Bronchial epithelial cell (primary cell): ENCODE measurements around the gene RAG2. TPM values are rescaled to one million over a fixed set of nuclear protein-coding genes. Genes with fewer than 3 reads are reported as not detected.

Experiments
- DNase-seq: peaks from one replicate; pipeline ENCODE4 v3.0.0-alpha.2; 2010; ENCODE audit warnings: low read depth
- FAIRE-seq: peaks from 2 replicates; lab custom pipeline; 2011; peaks lifted over from hg19 to GRCh38; lab: Jason Lieb, UNC
- H3K27me3 ChIP-seq: 2 replicates; pipeline ENCODE4 v1.5.1; 2011; ENCODE audit warnings: low read length; ENCODE audit not compliant: control insufficient read depth, insufficient read depth
- H3K36me3 ChIP-seq: 2 replicates; pipeline ENCODE4 v1.5.1; 2011; ENCODE audit warnings: low read length; ENCODE audit not compliant: control insufficient read depth, insufficient read depth
- H3K4me3 ChIP-seq: 2 replicates; pipeline ENCODE4 v1.5.1; 2011; ENCODE audit warnings: mild to moderate bottlenecking, low read depth, low read length, control low read depth
- total RNA-seq: library from RNA; depleted of rRNA; stranded (reverse); fragments of >200 nt; gene quantifications from 2 replicates; pipeline ENCODE4 v1.2.1, GENCODE V29; 2014
- TF ChIP-seq, protein P1 (sequence below): IDR thresholded peaks from 2 replicates; pipeline ENCODE4 v1.5.1; 2011; ENCODE audit warnings: mild to moderate bottlenecking, moderate library complexity, low read length, control low read depth, inconsistent platforms; ENCODE audit not compliant: insufficient read depth, severe bottlenecking

Gene RAG2
- total RNA-seq, 1 donor from 2014 or later: not detected

DNA sequence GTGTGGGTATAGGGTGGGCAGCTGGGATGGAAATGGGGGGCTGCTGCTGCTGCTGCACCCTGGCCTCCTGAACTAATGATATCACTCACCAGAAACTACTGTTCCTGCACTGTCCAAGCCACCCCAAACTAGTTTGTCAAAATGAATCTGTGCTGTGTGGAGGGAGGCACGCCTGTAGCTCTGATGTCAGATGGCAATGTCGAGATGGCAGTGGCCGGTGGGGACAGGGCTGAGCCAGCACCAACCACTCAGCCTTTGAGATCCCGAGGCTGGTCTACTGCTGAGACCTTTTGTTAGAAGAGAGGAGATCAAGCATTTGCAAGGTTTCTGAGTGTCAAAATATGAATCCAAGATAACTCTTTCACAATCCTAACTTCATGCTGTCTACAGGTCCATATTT lies 28.9 kb downstream of the RAG2 start:
- DNase-seq (no peak), FAIRE-seq (no peak)
- TF ChIP-seq, protein P1, sequence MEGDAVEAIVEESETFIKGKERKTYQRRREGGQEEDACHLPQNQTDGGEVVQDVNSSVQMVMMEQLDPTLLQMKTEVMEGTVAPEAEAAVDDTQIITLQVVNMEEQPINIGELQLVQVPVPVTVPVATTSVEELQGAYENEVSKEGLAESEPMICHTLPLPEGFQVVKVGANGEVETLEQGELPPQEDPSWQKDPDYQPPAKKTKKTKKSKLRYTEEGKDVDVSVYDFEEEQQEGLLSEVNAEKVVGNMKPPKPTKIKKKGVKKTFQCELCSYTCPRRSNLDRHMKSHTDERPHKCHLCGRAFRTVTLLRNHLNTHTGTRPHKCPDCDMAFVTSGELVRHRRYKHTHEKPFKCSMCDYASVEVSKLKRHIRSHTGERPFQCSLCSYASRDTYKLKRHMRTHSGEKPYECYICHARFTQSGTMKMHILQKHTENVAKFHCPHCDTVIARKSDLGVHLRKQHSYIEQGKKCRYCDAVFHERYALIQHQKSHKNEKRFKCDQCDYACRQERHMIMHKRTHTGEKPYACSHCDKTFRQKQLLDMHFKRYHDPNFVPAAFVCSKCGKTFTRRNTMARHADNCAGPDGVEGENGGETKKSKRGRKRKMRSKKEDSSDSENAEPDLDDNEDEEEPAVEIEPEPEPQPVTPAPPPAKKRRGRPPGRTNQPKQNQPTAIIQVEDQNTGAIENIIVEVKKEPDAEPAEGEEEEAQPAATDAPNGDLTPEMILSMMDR: no peak
- Histone ChIP-seq H3K4me3 (no peak overlapping the region), H3K36me3 (no peaks in the 10 kb centered on the region), H3K27me3 (no peaks in the 10 kb centered on the region)

DNA sequence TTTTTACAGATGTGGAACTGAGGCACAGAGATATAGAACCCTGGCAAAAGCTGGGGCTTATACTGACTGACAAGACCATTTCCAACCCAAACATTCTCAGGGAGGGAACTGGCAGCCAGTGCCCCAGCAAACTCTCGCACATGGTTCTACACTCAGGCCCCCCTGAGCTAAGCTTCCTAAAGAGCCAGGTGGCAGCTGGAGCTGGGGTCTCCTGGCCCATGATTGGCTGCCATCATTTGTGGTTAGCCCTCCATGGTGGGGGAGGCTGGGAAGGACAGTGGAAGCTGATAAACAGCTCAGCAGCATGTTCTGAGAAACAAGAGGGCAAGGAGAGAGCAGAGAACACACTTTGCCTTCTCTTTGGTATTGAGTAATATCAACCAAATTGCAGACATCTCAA lies 30.3 kb downstream of the RAG2 start, which contains the start of gene RAG1:
RAG1 (plus strand) TSS at position 314 of the 400 bp plus-strand sequence. CDS start 5,298 bp downstream, outside the sequence.
- TF ChIP-seq, protein P1: no peak
- no peaks in the 10 kb centered on the region for H3K36me3 ChIP-seq
- no peak for DNase-seq
- FAIRE-seq: no peak
- H3K4me3 ChIP-seq: no peak within 1 kb of the TSS
- no peaks in the 10 kb centered on the region for H3K27me3 ChIP-seq

DNA sequence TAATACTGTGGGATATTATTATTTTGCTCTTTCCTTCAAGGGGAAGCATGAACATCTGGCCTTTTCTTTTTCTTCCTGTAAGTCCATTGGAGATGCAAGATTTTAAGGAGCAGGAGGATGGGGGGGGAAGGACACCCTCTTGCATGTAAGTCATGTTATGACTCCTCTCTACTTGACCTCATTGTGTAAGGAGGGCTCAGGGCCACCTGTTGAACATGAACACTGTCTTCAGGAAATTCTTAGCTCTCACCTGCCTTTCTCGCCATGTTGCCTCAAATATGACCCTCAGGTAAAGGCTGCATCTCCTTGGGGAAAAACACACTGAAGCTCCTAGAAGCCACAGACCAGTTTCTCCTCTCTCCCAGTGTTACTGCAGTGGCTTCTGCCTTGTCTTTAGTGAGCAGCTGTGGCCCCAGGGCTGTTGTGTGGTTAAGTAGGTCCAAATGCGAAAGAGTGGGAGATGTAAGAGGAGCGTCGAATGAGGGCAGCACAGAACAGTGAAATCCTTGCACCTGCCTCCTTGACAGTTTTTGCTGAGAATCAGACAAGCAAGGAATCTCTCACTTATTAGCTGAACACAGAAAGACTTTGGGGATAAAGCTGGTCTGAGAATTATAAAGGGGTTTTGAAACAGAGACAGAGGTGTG lies 31.5 kb downstream of the RAG2 start:
- Histone ChIP-seq H3K36me3 (no peaks in the 10 kb centered on the region), H3K27me3 (no peaks in the 10 kb centered on the region), H3K4me3 (no peak overlapping the region)
- TF ChIP-seq, protein P1: no peak
- no peak for FAIRE-seq
- DNase-seq: no peak

DNA sequence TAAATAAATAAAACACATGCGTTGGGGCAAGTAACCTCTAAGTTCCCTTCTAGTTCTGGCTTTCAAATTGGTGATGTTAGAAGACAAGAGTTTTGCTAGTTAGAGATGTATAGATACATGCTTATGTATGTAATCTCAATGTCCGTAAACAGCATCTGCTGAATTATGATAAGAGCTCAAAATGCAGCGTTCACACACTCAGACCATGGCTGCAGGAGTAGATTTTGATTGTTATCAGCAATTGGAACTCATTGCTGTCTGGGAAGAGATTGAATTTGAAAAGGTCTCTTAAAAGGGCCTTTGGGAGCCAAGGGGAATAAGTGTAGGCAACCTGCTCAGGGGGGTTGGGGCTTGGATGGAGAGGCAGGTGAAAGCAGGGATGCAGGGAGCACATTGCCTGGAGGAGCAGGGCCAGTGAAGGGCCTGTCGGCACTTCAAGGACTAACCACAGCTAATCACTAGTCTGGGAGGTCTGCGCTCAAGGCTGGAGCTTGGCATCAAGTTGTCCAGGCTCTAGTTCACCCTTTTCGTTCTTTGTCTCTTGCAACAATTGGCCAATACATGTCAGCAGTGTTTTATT lies 32.9 kb downstream of the RAG2 start:
- DNase-seq: no peak
- no peak for FAIRE-seq
- Histone ChIP-seq H3K36me3 (no peaks in the 10 kb centered on the region), H3K27me3 (no peaks in the 10 kb centered on the region), H3K4me3 (no peak overlapping the region)
- TF ChIP-seq, protein P1: no peak

DNA sequence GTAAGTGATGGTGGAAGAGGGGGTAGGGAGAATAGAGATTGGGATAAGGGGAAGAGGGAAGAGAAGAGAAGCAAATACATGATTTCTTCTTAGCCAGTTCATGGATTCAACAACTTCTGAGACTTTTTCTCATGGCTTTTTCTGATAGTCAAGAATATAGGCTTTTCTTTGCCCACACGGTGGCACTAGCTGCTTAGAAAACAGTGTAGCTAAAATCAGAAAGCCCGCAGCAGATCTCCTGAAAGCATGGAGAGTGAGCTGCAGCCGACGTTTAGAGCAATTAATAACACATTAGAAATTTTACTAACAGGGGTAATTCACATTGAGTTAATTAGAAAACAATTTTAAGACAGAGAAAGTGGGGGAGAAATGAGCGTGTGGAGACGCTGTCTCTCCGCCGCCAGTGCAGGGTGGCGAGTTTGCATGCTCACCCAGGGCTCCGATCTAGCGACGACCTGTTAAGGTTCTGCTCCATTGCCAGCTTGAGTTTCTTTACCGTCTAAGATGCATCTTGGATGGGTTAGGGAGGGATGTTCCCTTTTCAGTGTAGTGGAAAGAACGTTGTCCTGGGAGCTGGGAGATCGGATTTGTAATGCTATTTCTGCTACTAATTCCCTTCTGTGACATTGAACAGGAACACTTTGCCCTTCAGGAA lies 33.5 kb downstream of the RAG2 start:
- DNase-seq (peak; percentile 47), FAIRE-seq (no peak)
- TF ChIP-seq, protein P1: peak; percentile 65
- Histone ChIP-seq H3K4me3 (no peak overlapping the region), H3K27me3 (no peaks in the 10 kb centered on the region), H3K36me3 (no peaks in the 10 kb centered on the region)
